GM12872 (cell line): ENCODE data around the gene NIPAL3.

ENCODE experiments used
- CTCF ChIP-seq: IDR thresholded peaks from 3 replicates; pipeline ENCODE4 v1.5.1; 2011; ENCODE audit warnings: low read depth, mild to moderate bottlenecking, low read length, moderate library complexity; ENCODE audit not compliant: insufficient read depth

NIPAL3 gene

DNA sequence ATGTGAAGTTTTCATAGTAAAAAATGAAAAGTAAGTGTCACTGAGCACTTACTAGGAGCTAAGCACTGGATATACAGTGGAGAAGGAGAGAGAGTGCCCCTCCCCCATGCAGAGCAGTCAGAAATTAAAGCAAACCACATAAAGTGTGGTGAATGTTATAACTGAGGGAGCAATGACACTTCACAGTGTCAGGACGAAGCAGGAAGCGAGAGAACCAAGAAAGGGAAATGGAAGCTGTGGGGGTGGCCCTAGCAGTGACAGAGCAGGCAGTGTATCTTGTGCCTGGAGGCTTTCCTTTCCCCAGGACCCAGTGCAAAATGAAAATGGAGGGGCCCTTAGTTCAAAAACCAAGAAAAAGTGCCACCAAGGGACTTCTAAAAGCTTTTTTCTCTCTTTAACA is 65.5 kb downstream of the NIPAL3 start:
- TF ChIP-seq CTCF: no peak

DNA sequence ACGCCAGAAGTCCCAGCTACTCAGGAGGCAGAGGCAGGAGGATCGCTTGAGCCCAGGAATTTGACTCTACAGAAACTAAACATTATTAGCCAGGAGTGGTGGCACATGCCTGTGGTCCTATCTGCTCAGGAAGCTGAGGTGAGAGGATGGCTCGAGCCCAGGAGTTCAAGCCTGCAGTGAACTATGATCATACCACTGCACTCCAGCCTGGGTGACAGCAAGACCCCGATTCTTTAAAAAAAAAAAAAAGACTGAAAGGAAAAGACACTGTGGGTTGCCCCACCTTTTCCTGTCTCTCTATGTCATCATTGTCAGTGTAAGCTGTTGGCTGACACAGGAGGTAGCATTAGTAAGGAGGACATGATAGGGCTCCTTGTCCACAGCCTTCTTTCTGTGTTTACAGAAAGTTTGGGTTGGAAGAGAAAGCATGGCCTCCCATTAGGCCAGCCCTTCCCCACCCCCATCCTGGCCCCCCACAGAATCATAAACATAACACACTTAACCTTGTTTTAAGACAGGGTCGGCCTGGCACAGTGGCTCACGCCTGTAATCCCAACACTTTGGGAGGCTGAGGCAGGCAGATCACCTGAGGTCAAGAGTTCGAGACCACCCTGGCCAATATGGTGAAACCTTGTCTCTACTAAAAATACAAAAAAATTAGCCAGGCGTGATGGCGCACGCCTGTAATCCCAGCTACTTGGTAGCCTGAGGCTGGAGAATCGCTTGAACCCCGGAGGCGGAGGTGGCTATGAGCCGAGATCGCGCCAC is 66.4 kb downstream of the NIPAL3 start:
- no peak for TF ChIP-seq CTCF

DNA sequence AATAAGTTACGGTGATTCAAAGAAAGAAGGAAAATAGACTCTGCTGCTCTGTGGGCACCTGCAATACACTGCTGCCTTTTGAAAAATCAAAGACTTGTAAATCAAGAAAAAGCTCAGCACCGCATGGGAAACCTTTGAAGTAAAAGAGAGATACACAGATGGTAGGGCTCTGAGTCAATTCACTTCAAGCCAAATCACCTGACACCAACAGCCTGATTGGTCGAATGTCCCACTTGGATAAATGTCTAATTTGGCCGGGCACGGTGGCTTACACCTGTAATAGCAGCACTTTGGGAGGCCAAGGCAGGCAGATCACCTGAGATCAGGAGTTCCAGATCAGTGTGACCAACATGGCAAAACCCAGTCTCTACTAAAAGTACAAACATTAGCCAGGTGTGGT is 67.8 kb downstream of the NIPAL3 start:
- TF ChIP-seq CTCF: no peak

DNA sequence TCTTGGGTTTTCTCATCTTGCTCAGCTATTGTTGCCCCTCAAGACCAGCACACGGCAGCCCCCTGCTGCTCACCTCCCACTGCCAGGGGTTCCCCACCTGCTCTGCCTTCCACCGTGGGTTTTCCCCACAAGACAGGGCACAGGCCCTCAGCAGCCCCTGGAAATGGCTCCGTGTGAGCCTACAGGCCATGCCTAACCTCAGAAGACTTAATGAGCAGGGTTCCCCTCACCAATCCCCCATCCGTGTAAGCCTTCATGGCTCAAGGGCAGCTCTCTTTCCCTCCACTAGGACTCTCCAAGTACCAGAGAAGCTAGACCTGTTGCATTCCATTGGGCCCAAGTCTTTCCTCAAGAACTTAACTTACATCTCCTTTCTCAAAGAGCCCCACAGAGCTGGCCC is 68.6 kb downstream of the NIPAL3 start:
- TF ChIP-seq CTCF: no peak

- TF ChIP-seq CTCF: no peak
Measured at GRCh38 chr1:24486331-24487065, 70.9 kb downstream of the NIPAL3 start.

DNA sequence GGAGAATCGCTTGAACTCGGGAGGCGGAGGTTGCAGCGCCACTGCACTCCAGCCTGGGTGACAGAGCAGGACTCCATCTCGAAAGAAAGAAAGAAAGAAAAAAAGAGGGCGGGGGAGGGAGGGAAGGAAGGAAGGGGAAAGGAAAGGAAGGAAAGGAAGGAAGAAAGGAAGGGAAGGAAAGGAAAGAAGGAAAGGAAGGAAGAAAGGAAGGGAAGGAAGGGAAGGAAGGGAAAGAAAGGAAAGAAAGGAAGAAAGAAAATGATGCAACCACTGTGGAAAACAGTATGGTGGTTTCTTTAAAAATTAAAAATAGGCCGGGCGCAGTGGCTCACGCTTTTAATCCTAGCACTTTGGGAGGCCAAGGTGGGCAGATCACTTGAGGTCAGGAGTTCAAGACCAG is 71.9 kb downstream of the NIPAL3 start:
- TF ChIP-seq CTCF: no peak

DNA sequence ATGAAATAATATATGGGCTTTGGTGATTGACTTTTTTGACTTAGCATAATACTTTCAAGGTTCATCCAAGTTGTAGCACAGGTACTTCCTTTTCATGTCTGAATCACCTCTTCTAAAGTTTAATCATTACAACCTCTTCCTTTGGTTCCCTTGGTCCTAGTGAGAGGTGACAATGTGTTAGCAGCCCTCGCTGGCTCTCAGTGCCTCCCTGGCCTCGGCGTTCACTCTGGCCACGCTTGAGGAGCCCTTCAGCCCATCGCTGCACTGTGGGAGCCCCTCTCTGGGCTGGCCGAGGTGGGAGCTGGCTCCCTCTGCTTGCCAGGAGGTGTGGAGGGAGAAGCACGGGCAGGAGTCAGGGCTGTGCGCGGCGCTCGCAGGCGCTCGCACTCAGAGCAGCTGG is 74.1 kb downstream of the NIPAL3 start:
- no peak for TF ChIP-seq CTCF
